Activated effector memory CD4-positive, alpha-beta T cell treated with anti-CD3 and anti-CD28 coated beads, Interleukin-2, amount 50 U/mL, for 16 hours (primary cell): ENCODE data around the gene ZBTB48.
"Not testable (repeated sequence)": the region's sequence is repeated elsewhere in the genome, so short reads cannot be mapped to it uniquely, and the experiment has no call there.

Experiments used
- DNase-seq: peaks from one replicate; pipeline ENCODE4 v3.0.0-alpha.2; 2020

The ZBTB48 gene

GRCh38 chr1:6635910-6636760 is 56.3 kb downstream of the ZBTB48 start:
- DNase-seq: no peak

GRCh38 chr1:6636778-6637177 is 57.0 kb downstream of the ZBTB48 start:
- DNase-seq: not testable (repeated sequence)

GRCh38 chr1:6637770-6638169 is 58.0 kb downstream of the ZBTB48 start:
- DNase-seq: no peak

GRCh38 chr1:6638226-6638625 is 58.4 kb downstream of the ZBTB48 start:
- no peak for DNase-seq
